NCI-H460 (cell line): ENCODE results near the gene LRRC8E. TPM values are rescaled to one million over a fixed set of nuclear protein-coding genes. Genes with fewer than 3 reads are reported as not detected.

ENCODE experiments used
- DNase-seq: peaks from one replicate; pipeline ENCODE4 v3.0.0-alpha.2; 2016; ENCODE audit warnings: low read depth; ENCODE audit errors: extremely low read depth
- polyA plus RNA-seq: library from polyadenylated mRNA; depleted of rRNA; stranded (reverse); fragments of >200 nt; gene quantifications from 2 replicates; pipeline ENCODE4 v1.2.3, GENCODE V29; 2014; cell fraction: nucleus; rRNA removed
- total RNA-seq: library from RNA; depleted of rRNA; stranded (reverse); fragments of >200 nt; shearing (Covaris generic); gene quantifications from 2 replicates; pipeline ENCODE4 v1.2.3, GENCODE V29; 2014; rRNA removed

LRRC8E gene
- 4.6 and 5.2 TPM in 2 replicates for total RNA-seq
- polyA plus RNA-seq: 5.9 and 14.3 TPM in 2 replicates

GRCh38 chr19:7888145-7888825 lies at the start of gene LRRC8E:
LRRC8E (plus strand) TSS chr19:7888510; CDS start chr19:7895604, 7,094 bp downstream.
- peak; percentile 51 for DNase-seq

- DNase-seq: no peak
Measured at GRCh38 chr19:7839476-7839875, 48.8 kb upstream of the LRRC8E start.

GRCh38 chr19:7840629-7841028 lies 47.7 kb upstream of the LRRC8E start:
- DNase-seq: no peak

GRCh38 chr19:7841751-7842660 lies 46.3 kb upstream of the LRRC8E start:
- no peak for DNase-seq

GRCh38 chr19:7842661-7843294 lies 45.5 kb upstream of the LRRC8E start:
- DNase-seq: no peak

GRCh38 chr19:7843521-7843920 lies 44.8 kb upstream of the LRRC8E start:
- DNase-seq: no peak

DNA sequence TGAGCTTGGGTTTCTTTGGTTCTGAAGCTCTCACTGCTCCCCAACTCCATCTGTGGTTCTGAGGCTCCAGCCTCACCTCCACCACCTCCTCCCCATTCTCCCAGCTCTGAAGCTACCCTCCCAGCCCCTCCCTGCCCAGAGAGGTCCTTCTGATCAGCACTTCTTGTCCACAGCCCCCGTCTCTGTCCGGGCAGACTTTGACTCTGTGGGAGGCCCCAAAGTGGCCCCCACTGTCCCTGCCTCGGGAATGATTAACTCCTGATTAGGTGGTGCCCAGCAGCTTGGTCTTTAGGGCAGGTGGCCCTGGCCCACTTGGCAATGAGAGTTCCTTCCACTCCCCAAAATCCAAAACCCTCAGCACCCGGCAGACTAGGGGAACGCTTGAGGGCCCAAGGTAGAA lies 43.9 kb upstream of the LRRC8E start:
- DNase-seq: no peak

GRCh38 chr19:7844951-7845350 lies 43.4 kb upstream of the LRRC8E start:
- DNase-seq: no peak

- no peak for DNase-seq
Measured at GRCh38 chr19:7845390-7846154, 42.7 kb upstream of the LRRC8E start.

- DNase-seq: no peak
Measured at GRCh38 chr19:7846155-7846646, 42.1 kb upstream of the LRRC8E start.

- no peak for DNase-seq
Measured at GRCh38 chr19:7847664-7848063, 40.6 kb upstream of the LRRC8E start.

- DNase-seq: no peak
Measured at GRCh38 chr19:7848779-7849457, 39.4 kb upstream of the LRRC8E start.

- DNase-seq: no peak
Measured at GRCh38 chr19:7849631-7849999, 38.7 kb upstream of the LRRC8E start.

- no peak for DNase-seq
Measured at GRCh38 chr19:7850000-7850813, 38.1 kb upstream of the LRRC8E start.

DNA sequence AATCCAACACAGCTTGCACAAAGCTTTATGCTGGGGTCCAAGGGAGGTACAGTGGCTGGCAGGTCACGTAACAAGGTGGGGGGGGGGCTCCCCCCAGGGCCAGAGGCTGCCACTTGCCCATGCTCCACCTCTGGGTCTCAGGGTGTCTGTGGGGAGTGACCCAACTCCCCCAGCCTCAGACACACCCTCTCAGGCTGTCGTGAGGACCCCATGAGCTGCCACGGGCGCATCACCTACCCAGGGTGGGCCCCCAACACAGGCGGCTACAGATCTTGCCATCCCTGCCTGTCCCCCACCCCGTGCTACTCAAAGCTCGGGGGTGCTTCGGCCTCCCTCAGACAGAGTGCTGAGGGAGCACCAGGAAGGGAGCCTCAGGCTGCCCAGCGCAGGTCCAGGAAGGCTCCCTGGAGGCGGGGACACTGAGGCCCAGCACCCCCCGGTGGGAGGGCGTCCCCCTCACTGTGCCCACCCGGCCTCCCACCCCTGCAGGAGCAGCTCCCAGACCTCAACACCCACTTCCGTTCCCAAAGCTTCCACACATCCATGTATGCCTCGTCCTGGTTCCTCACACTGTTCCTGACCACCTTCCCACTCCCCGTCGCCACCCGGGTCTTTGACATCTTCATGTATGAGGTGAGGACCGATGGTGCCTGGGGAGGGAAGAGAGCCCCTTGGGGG lies 37.2 kb upstream of the LRRC8E start:
- DNase-seq: no peak

GRCh38 chr19:7851623-7852500 lies 36.4 kb upstream of the LRRC8E start:
- no peak for DNase-seq
